Stromal cell of bone marrow (primary cell): ENCODE data around the gene CCL4.
"Not testable (repeated sequence)": the region's sequence is repeated elsewhere in the genome, so short reads cannot be mapped to it uniquely, and the experiment has no call there.

ENCODE experiments used
- DNase-seq: peaks from one replicate; pipeline ENCODE4 v3.0.0-alpha.2; 2012; ENCODE audit warnings: low read depth

CCL4 gene

GRCh38 chr17:36087897-36088572 is 15.6 kb upstream of the CCL4 start:
- DNase-seq, result not testable (repeated sequence)

DNA sequence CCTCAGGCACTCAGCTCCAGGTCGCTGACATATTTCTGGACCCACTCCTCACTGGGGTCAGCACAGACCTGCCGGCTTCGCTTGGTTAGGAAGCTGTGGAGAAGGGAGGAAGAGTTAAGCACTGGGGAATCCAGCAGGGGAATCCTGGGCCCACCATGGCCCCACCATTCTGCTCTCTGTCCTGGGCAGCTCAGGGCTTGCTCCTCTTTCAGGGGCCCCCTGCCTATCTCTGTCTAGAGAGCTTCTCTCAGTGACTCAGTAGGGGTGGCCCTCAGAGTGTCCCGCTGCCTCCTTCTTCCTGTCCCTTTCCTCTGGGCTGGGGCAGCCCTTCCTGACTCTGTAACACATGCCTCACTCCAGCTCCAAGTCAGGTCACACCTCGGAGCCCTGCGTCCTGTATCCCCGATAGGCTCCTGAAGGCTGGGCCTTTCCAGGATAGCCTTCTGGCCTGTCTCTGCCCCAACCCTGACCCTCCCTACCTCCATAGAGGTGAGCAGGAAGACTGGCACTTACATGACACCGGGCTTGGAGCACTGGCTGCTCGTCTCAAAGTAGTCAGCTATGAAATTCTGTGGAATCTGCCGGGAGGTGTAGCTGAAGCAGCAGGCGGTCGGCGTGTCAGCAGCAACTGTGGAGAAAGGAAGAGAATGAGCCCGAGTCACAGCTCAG is 14.8 kb upstream of the CCL4 start:
- no peak for DNase-seq

GRCh38 chr17:36089339-36089865 is 14.2 kb upstream of the CCL4 start:
- DNase-seq, result no peak

DNA sequence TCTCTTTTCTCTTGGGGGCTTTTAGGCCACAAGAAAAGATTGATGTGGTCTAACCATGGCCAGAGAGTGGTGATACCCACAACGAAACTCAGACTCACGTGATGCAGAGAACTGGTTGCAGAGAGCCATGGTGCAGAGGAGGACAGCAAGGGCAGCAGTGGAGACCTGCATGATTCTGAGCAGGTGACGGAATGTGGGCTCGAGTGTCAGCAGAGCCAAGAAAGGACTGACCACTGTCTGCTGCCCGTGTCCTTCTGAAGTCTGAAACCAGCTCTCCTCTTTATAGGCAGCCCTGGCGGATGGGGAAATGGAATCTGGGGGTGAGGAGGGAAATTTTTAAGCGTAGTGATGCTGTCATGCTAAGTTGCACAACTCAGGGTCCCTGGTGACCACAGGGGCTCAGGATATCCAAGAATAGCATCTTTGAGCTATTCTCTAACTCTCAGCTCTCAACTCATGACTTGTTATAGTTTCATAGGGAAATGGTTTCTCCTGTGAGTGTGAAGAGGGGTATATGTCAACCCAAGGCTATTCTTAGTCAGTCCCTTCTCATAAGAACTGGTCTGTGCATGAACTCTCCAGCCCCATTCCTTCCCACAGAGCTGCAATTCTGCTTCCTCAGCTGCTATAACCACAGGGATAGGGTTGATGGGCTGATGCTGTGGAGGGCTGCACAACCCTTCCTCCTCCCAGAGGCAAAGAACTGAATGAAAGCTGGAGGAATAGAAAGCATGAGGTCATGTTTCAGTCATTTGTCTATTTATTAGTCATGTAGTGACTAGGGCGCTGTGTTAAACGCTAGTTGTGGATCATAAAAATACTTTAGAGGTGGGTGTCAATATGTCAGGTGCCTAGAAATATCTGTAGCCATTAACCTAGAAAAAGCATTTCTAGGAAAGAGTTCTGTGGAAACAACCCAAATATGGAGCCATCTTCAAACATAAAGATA is 13.5 kb upstream of the CCL4 start, which contains the start of gene CCL3:
CCL3 (minus strand) TSS at position 256 of the 949 bp plus-strand sequence; CDS start at position 171, 85 bp downstream.
- DNase-seq, result peak; percentile 10

DNA sequence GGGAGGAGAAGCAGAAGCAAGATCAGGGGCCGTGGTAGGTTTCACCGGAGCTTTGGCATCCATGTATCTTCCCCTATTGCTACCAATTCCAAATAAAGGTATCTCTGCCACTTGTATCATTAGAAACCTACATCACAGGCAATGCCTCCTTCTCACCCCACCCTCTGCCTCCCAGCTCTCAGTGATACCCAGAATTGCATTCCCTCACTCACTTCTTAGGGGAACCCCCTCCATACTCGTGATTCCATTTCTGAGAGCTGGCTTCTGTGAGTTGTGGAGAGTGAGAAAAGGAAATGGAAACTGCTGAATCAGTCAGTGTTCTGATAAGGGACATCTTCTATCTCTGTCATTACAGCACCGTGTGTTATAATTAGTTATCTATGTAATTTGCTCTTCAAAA is 11.4 kb upstream of the CCL4 start:
- no peak for DNase-seq

DNA sequence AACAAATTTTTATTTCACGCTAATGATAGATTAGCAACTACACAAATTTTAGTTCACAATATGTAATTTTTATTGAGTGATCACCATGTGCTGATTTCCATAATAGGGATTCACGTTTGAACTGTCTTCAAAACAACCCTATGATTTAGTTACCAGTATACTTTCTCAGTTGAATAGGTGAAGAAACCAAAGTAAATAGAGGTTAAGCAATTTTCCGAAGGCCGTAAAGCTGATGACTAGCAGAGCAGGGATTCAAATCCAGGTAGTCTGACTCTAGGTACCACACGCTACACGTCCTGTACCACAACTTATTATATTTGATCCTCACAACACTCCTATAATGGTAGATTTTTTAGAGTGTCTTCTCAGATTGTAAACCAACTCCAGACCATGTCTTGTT is 10.9 kb upstream of the CCL4 start:
- DNase-seq, result not testable (repeated sequence)

- no peak for DNase-seq
These were observed 9.4 kb upstream of the CCL4 start for GRCh38 chr17:36094232-36094631.

DNA sequence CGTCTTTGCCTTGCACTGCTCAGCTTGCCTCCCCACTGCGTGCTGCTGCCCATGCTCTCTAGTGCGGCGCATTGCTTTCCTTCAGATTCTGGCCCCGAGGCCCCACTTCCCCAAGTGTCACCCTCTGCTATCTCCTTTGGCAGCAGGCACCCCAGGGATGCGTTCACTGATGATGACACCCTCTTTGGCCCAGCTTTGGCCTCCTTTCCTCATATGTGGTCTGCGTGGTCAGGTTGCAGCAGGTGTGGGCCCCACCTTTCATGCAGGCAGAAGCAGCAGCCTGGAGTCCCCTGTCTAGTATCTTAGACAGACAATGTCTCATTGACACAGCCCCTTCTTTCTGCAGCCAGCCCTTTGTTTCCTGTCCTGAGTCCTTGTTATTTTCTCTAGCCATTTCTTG is 8.9 kb upstream of the CCL4 start:
- DNase-seq, result no peak

- no peak for DNase-seq
These were observed 7.6 kb upstream of the CCL4 start for GRCh38 chr17:36095992-36096391.

- DNase-seq, result not testable (repeated sequence)
These were observed 4.6 kb upstream of the CCL4 start for GRCh38 chr17:36099004-36099403.

DNA sequence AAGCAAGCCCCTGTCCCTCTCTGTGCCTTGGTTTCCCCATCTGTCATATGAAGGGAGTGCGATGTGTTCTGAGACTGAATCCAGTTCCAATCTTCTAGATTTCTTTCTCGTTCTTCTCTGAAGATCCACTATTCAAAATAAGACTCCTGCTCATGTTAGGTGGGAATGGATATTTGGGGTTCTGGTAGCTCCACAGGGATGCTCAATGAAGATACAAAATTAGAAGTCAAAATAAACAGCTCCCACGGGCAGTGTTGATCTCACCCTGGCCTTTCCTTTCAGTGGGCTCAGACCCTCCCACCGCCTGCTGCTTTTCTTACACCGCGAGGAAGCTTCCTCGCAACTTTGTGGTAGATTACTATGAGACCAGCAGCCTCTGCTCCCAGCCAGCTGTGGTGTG is 619 bp downstream of the CCL4 start:
- DNase-seq, result not testable (repeated sequence)

DNA sequence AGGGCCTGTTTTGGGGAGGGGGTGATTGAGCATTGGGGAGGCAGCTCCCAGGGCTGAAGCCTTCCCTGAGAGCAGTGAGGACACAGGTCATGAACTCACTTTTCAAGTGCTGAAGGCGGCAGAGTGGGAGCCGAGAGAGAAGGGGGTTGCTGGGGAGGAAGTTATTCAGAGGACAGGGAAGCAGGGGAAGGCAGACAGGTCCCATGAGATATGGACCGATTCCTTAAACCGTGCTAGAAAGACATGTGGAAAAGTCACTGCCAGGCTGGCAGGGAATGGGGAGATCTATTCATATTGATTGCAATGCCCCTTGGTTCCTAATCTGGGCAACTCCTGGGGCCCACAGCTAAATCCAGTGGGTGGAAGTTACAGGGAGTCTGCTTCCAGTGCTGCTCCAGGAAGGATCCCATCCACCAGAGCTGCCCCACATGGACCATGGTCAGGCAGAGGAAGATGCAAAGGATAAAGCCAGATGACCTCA is 1.1 kb downstream of the CCL4 start:
- DNase-seq, result no peak

DNA sequence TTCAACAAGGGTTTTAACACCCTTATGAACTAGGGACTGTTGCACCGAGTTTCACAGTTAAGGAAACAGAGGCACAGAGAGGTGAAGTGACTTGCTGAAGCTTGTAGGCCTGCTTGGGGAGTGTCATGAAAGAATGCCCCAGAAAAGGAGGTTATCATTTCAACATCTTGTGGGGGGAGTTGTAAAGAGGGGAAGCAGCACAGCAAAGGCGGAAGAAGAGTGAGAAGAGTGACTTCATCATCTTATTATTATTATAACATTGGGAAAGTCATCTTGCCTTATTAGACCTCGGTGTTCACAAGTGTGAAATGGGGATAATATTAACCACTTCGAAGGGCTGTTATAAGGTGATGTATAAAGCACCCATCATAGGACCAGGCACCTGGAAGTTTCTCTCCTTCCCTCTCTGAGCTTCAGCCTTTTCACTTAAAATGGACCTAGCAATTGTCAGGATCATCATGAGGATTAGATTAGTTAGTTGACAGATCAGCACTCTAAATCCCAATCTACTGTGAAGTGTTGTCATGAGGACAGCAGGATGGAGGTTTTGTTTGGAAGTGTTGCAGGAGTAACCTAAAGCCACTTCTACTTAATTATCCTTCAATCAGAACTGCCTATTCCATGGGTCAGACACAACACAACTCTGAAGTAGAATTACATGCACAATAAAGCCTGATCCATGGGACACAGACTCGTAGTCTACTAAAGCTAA is 2.3 kb downstream of the CCL4 start:
- no peak for DNase-seq

DNA sequence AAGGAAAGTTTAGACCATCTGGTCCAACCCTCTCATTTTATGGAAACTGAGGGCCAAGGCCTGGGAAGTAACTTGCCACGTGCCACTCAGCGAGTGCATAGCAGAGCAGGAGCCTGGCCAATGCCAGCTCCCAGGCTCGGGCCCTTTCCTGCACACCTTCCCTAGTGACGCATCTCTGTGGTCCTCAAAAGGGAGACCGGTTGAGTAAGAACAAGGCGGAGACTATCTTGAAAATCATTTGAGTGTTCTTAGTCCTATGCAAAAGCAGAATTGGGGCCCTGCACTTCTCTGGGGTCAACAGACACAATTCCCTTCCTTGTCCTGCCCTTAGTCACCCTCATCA is 2.8 kb downstream of the CCL4 start:
- DNase-seq, result no peak

- DNase-seq, result no peak
These were observed 4.0 kb downstream of the CCL4 start for GRCh38 chr17:36107660-36108059.

GRCh38 chr17:36108265-36108664 is 4.6 kb downstream of the CCL4 start:
- DNase-seq, result not testable (repeated sequence)

DNA sequence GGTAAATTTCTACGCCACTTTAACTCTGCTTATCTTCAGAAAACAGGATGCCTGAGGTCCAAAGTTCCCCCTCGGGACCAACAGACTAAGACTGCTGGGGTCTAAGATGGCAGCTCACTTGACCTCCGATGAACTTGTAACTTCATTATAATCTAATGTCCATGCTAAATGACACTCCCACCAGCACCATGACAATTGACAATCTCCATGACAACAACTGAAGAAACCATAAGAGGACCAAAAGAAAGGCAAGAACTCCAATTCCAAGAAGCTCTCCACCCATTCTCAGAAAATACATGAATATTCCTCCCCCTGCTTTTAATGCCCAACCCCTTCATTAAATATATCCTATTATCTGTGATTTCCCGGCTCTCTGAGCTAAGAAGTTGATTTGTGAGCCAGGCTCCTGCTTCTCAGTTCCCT is 7.5 kb downstream of the CCL4 start:
- no peak for DNase-seq

- DNase-seq, result no peak
These were observed 8.9 kb downstream of the CCL4 start for GRCh38 chr17:36112572-36112971.

- not testable (repeated sequence) for DNase-seq
These were observed 9.5 kb downstream of the CCL4 start for GRCh38 chr17:36113131-36113530.

- DNase-seq, result not testable (repeated sequence)
These were observed 11.5 kb downstream of the CCL4 start for GRCh38 chr17:36114971-36115648.

DNA sequence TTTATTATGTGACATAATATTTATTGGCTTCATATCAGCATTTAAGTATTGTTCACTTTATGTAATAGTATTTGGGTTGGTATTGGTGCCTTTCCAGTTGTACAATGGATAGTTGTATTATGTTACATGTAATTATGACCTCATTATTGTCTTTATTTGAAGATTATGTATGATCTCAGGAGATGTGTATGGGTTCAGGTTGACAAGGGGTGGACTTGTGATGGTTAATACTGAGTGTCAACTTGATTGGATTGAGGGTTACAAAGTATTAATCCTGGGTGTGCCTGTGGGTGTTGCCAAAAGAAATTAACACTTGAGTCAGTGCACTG is 12.0 kb downstream of the CCL4 start:
- DNase-seq, result not testable (repeated sequence)
